Measurements from ENCODE around the gene CALHM6. TPM values are rescaled to one million over a fixed set of nuclear protein-coding genes. Genes with fewer than 3 reads are reported as not detected.

The CALHM6 gene
- total and polyA plus RNA-seq, 10 of the 15 experiments (the other 5 are each of a cell fraction or from before 2014, with no cell fraction given) = 0.15 to 3.4 (median 1.3) TPM

DNA sequence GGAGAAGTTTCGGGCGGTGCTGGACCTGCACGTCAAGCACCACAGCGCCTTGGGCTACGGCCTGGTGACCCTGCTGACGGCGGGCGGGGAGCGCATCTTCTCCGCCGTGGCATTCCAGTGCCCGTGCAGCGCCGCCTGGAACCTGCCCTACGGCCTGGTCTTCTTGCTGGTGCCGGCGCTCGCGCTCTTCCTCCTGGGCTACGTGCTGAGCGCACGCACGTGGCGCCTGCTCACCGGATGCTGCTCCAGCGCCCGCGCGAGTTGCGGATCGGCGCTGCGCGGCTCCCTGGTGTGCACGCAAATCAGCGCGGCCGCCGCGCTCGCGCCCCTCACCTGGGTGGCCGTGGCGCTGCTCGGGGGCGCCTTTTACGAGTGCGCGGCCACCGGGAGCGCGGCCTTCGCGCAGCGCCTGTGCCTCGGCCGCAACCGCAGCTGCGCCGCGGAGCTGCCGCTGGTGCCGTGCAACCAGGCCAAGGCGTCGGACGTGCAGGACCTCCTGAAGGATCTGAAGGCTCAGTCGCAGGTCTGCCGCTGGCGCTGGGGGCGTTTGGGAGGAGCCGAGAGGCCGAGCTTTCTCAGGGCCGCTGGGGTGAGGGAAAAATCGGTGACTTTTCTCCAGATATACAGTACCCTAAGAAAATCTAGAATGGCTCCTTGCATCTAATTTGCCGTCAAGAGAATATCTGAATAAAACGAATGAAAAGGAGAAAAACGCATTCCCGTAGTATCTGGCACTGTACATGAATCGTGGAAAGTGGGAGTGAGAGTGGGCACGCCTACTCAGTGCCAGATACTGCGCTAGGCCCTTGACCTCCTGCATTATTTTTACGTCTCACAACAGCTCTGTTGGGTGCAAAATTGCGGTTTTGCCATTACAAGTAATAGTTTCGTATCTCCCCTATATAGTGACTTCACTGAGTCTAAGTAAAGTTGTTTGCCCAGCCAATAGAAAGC lies 1.0 kb downstream of the CALHM6 start (continued):
- TF ChIP-seq, protein P1, sequence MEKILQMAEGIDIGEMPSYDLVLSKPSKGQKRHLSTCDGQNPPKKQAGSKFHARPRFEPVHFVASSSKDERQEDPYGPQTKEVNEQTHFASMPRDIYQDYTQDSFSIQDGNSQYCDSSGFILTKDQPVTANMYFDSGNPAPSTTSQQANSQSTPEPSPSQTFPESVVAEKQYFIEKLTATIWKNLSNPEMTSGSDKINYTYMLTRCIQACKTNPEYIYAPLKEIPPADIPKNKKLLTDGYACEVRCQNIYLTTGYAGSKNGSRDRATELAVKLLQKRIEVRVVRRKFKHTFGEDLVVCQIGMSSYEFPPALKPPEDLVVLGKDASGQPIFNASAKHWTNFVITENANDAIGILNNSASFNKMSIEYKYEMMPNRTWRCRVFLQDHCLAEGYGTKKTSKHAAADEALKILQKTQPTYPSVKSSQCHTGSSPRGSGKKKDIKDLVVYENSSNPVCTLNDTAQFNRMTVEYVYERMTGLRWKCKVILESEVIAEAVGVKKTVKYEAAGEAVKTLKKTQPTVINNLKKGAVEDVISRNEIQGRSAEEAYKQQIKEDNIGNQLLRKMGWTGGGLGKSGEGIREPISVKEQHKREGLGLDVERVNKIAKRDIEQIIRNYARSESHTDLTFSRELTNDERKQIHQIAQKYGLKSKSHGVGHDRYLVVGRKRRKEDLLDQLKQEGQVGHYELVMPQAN (conservative IDR thresholded peaks at IDR 0.05) = no peak
- TF ChIP-seq ZZZ3 (IDR thresholded peaks at IDR 0.05; ENCODE audit: control insufficient read depth, insufficient read length, low read depth) (no peak), BCL11A (IDR thresholded peaks at IDR 0.05; ENCODE audit: low read depth, low read length) (no peak), MEF2A (IDR thresholded peaks at IDR 0.05; ENCODE audit: insufficient read depth, low read depth, low read length) (no peak), CBX3 (IDR thresholded peaks at IDR 0.05; ENCODE audit: borderline replicate concordance, low read depth) (no peak), NFYB (IDR thresholded peaks at IDR 0.05; ENCODE audit: insufficient read depth, low read depth, low read length) (no peak), SPI1 (IDR thresholded peaks at IDR 0.05; ENCODE audit: borderline replicate concordance, insufficient read depth, low read depth, low read length) (no peak), NR2F1 (conservative IDR thresholded peaks at IDR 0.05) (no peak; the same call in 1 of the 2 replicates)
- TF ChIP-seq, protein P2, sequence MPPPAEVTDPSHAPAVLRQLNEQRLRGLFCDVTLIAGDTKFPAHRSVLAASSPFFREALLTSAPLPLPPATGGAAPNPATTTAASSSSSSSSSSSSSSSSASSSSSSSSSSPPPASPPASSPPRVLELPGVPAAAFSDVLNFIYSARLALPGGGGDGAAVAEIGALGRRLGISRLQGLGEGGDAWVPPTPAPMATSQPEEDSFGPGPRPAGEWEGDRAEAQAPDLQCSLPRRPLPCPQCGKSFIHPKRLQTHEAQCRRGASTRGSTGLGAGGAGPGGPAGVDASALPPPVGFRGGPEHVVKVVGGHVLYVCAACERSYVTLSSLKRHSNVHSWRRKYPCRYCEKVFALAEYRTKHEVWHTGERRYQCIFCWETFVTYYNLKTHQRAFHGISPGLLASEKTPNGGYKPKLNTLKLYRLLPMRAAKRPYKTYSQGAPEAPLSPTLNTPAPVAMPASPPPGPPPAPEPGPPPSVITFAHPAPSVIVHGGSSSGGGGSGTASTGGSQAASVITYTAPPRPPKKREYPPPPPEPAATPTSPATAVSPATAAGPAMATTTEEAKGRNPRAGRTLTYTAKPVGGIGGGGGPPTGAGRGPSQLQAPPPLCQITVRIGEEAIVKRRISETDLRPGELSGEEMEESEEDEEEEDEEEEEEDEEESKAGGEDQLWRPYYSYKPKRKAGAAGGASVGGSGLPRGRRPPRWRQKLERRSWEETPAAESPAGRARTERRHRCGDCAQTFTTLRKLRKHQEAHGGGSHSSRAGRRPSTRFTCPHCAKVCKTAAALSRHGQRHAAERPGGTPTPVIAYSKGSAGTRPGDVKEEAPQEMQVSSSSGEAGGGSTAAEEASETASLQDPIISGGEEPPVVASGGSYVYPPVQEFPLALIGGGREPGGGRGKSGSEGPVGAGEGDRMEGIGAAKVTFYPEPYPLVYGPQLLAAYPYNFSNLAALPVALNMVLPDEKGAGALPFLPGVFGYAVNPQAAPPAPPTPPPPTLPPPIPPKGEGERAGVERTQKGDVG (CRISPR knock-in tag; IDR thresholded peaks at IDR 0.05) = no peak
- TF ChIP-seq, protein P3, sequence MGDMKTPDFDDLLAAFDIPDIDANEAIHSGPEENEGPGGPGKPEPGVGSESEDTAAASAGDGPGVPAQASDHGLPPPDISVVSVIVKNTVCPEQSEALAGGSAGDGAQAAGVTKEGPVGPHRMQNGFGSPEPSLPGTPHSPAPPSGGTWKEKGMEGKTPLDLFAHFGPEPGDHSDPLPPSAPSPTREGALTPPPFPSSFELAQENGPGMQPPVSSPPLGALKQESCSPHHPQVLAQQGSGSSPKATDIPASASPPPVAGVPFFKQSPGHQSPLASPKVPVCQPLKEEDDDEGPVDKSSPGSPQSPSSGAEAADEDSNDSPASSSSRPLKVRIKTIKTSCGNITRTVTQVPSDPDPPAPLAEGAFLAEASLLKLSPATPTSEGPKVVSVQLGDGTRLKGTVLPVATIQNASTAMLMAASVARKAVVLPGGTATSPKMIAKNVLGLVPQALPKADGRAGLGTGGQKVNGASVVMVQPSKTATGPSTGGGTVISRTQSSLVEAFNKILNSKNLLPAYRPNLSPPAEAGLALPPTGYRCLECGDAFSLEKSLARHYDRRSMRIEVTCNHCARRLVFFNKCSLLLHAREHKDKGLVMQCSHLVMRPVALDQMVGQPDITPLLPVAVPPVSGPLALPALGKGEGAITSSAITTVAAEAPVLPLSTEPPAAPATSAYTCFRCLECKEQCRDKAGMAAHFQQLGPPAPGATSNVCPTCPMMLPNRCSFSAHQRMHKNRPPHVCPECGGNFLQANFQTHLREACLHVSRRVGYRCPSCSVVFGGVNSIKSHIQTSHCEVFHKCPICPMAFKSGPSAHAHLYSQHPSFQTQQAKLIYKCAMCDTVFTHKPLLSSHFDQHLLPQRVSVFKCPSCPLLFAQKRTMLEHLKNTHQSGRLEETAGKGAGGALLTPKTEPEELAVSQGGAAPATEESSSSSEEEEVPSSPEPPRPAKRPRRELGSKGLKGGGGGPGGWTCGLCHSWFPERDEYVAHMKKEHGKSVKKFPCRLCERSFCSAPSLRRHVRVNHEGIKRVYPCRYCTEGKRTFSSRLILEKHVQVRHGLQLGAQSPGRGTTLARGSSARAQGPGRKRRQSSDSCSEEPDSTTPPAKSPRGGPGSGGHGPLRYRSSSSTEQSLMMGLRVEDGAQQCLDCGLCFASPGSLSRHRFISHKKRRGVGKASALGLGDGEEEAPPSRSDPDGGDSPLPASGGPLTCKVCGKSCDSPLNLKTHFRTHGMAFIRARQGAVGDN (IDR thresholded peaks at IDR 0.05) = peak; percentile 95

Data from GM12878 (cell line).